Esophagus muscularis mucosa (tissue), 3 donors: ENCODE measurements around the gene STRAP.

Source experiments
- CTCF ChIP-seq, 3 experiments: fragments of 200-600 bp in 2 of 3; fragments of 450-650 bp in 1 of 3; sonication (generic) in 2 of 3; IDR thresholded peaks; one replicate each; pipeline ENCODE4 v1.5.1; 2017 to 2019; ENCODE audit warnings: antibody characterized with exemption in 3 of 3, mild to moderate bottlenecking in 2 of 3, moderate library complexity in 1 of 3
- POLR2A ChIP-seq: fragments of 450-650 bp; IDR thresholded peaks from one replicate; pipeline ENCODE4 v1.6.1; 2017; ENCODE audit warnings: antibody characterized with exemption, moderate library complexity, mild to moderate bottlenecking, low read depth

- TF ChIP-seq CTCF (IDR thresholded peaks at IDR 0.05) (no peak), POLR2A (no peak)
Measured at GRCh38 chr12:15853877-15854276, 28.3 kb upstream of the STRAP start.
